ENCODE measurements around the gene SLC4A2. TPM values are rescaled to one million over a fixed set of nuclear protein-coding genes. Genes with fewer than 3 reads are reported as not detected.

The SLC4A2 gene
- total RNA-seq, 1 donor from 2014 or later, result 31.3 TPM

GRCh38 chr7:151071032-151071866, 11.9 kb downstream of the SLC4A2 start:
- Histone ChIP-seq H3K9ac (ENCODE audit: low read depth in 1 of 3, low read length in 3 of 3) (no peak overlapping the region), H3K36me3 (ENCODE audit: control insufficient read depth in 3 of 3, insufficient read depth in 3 of 3, low read length in 3 of 3) (peaks cover 57 to 72% (median 67%) of the 10 kb centered on the region in 3 donors), H3K27me3 (ENCODE audit: control insufficient read depth in 3 of 3, insufficient read depth in 3 of 3, low read length in 3 of 3) (no peaks in the 10 kb centered on the region), H3K4me3 (ENCODE audit: low read length in 3 of 3) (no peak overlapping the region), H3K9me3 (ENCODE audit: control insufficient read depth in 3 of 3, low read length in 3 of 3) (no peaks in the 10 kb centered on the region), H3K27ac (ENCODE audit: low read depth, low read length) (no peak overlapping the region), H3K4me1 (ENCODE audit: control insufficient read depth in 3 of 3, insufficient read depth in 3 of 3, low read length in 3 of 3) (no peaks in the 10 kb centered on the region)

- no peaks in the 10 kb centered on the region for H3K27me3 ChIP-seq (ENCODE audit: control insufficient read depth in 3 of 3, insufficient read depth in 3 of 3, low read length in 3 of 3)
- H3K4me1 ChIP-seq (ENCODE audit: control insufficient read depth in 3 of 3, insufficient read depth in 3 of 3, low read length in 3 of 3), result peaks cover 10 to 12% (median 10%) of the 10 kb centered on the region in 3 donors
- H3K9me3 ChIP-seq (ENCODE audit: control insufficient read depth in 3 of 3, low read length in 3 of 3), result no peaks in the 10 kb centered on the region
- H3K36me3 ChIP-seq (ENCODE audit: control insufficient read depth in 3 of 3, insufficient read depth in 3 of 3, low read length in 3 of 3), result peaks cover 61 to 65% (median 61%) of the 10 kb centered on the region in 3 donors
- H3K9ac ChIP-seq (ENCODE audit: low read depth in 1 of 3, low read length in 3 of 3), result no peak overlapping the region
- no peak overlapping the region for H3K4me3 ChIP-seq (ENCODE audit: low read length in 3 of 3)
- H3K27ac ChIP-seq (ENCODE audit: low read depth, low read length), result no peak overlapping the region
Measured at GRCh38 chr7:151073990-151074389, 14.6 kb downstream of the SLC4A2 start.

GRCh38 chr7:151074817-151075661, 15.7 kb downstream of the SLC4A2 start:
- Histone ChIP-seq H3K9me3 (ENCODE audit: control insufficient read depth in 3 of 3, low read length in 3 of 3) (no peaks in the 10 kb centered on the region), H3K36me3 (ENCODE audit: control insufficient read depth in 3 of 3, insufficient read depth in 3 of 3, low read length in 3 of 3) (peaks cover 51 to 56% (median 53%) of the 10 kb centered on the region in 3 donors), H3K4me1 (ENCODE audit: control insufficient read depth in 3 of 3, insufficient read depth in 3 of 3, low read length in 3 of 3) (peaks cover 20 to 22% (median 21%) of the 10 kb centered on the region in 3 donors), H3K4me3 (ENCODE audit: low read length in 3 of 3) (no peak overlapping the region), H3K27me3 (ENCODE audit: control insufficient read depth in 3 of 3, insufficient read depth in 3 of 3, low read length in 3 of 3) (no peaks in the 10 kb centered on the region), H3K9ac (ENCODE audit: low read depth in 1 of 3, low read length in 3 of 3) (no peak overlapping the region), H3K27ac (ENCODE audit: low read depth, low read length) (no peak overlapping the region)

- Histone ChIP-seq H3K9me3 (ENCODE audit: control insufficient read depth in 3 of 3, low read length in 3 of 3) (no peaks in the 10 kb centered on the region), H3K36me3 (ENCODE audit: control insufficient read depth in 3 of 3, insufficient read depth in 3 of 3, low read length in 3 of 3) (peaks cover 45 to 50% (median 47%) of the 10 kb centered on the region in 3 donors), H3K9ac (ENCODE audit: low read depth in 1 of 3, low read length in 3 of 3) (no peak overlapping the region), H3K4me1 (ENCODE audit: control insufficient read depth in 3 of 3, insufficient read depth in 3 of 3, low read length in 3 of 3) (peaks cover 21 to 23% (median 23%) of the 10 kb centered on the region in 3 donors), H3K27ac (ENCODE audit: low read depth, low read length) (no peak overlapping the region), H3K27me3 (ENCODE audit: control insufficient read depth in 3 of 3, insufficient read depth in 3 of 3, low read length in 3 of 3) (no peaks in the 10 kb centered on the region), H3K4me3 (ENCODE audit: low read length in 3 of 3) (no peak overlapping the region)
Measured at GRCh38 chr7:151075662-151075971, 16.2 kb downstream of the SLC4A2 start.

- H3K9ac ChIP-seq (ENCODE audit: low read depth in 1 of 3, low read length in 3 of 3), result no peak overlapping the region
- H3K9me3 ChIP-seq (ENCODE audit: control insufficient read depth in 3 of 3, low read length in 3 of 3), result no peaks in the 10 kb centered on the region
- no peak overlapping the region for H3K4me3 ChIP-seq (ENCODE audit: low read length in 3 of 3)
- H3K27ac ChIP-seq (ENCODE audit: low read depth, low read length), result no peak overlapping the region
- peaks cover 41 to 47% (median 43%) of the 10 kb centered on the region in 3 donors for H3K36me3 ChIP-seq (ENCODE audit: control insufficient read depth in 3 of 3, insufficient read depth in 3 of 3, low read length in 3 of 3)
- peaks cover 21 to 26% (median 25%) of the 10 kb centered on the region in 3 donors for H3K4me1 ChIP-seq (ENCODE audit: control insufficient read depth in 3 of 3, insufficient read depth in 3 of 3, low read length in 3 of 3)
- H3K27me3 ChIP-seq (ENCODE audit: control insufficient read depth in 3 of 3, insufficient read depth in 3 of 3, low read length in 3 of 3), result no peaks in the 10 kb centered on the region
Measured at GRCh38 chr7:151075978-151076426, 16.6 kb downstream of the SLC4A2 start.

- Histone ChIP-seq H3K27ac (ENCODE audit: low read depth, low read length) (no peak overlapping the region), H3K36me3 (ENCODE audit: control insufficient read depth in 3 of 3, insufficient read depth in 3 of 3, low read length in 3 of 3) (peaks cover 30 to 40% (median 37%) of the 10 kb centered on the region in 3 donors), H3K27me3 (ENCODE audit: control insufficient read depth in 3 of 3, insufficient read depth in 3 of 3, low read length in 3 of 3) (no peaks in the 10 kb centered on the region), H3K9me3 (ENCODE audit: control insufficient read depth in 3 of 3, low read length in 3 of 3) (no peaks in the 10 kb centered on the region), H3K9ac (ENCODE audit: low read depth in 1 of 3, low read length in 3 of 3) (no peak overlapping the region), H3K4me1 (ENCODE audit: control insufficient read depth in 3 of 3, insufficient read depth in 3 of 3, low read length in 3 of 3) (peaks cover 32 to 36% (median 35%) of the 10 kb centered on the region in 3 donors), H3K4me3 (ENCODE audit: low read length in 3 of 3) (no peak overlapping the region)
Measured at GRCh38 chr7:151076863-151077704, 17.7 kb downstream of the SLC4A2 start.

GRCh38 chr7:151077705-151078232, 18.4 kb downstream of the SLC4A2 start:
- peaks cover 30 to 37% (median 35%) of the 10 kb centered on the region in 3 donors for H3K36me3 ChIP-seq (ENCODE audit: control insufficient read depth in 3 of 3, insufficient read depth in 3 of 3, low read length in 3 of 3)
- H3K4me3 ChIP-seq (ENCODE audit: low read length in 3 of 3), result no peak overlapping the region
- H3K9me3 ChIP-seq (ENCODE audit: control insufficient read depth in 3 of 3, low read length in 3 of 3), result no peaks in the 10 kb centered on the region
- no peak overlapping the region for H3K9ac ChIP-seq (ENCODE audit: low read depth in 1 of 3, low read length in 3 of 3)
- H3K4me1 ChIP-seq (ENCODE audit: control insufficient read depth in 3 of 3, insufficient read depth in 3 of 3, low read length in 3 of 3), result peaks cover 39 to 43% (median 42%) of the 10 kb centered on the region in 3 donors
- no peak overlapping the region for H3K27ac ChIP-seq (ENCODE audit: low read depth, low read length)
- no peaks in the 10 kb centered on the region for H3K27me3 ChIP-seq (ENCODE audit: control insufficient read depth in 3 of 3, insufficient read depth in 3 of 3, low read length in 3 of 3)

GRCh38 chr7:151078233-151079040, 19.0 kb downstream of the SLC4A2 start:
- H3K27me3 ChIP-seq (ENCODE audit: control insufficient read depth in 3 of 3, insufficient read depth in 3 of 3, low read length in 3 of 3), result no peaks in the 10 kb centered on the region
- peaks cover 39 to 44% (median 42%) of the 10 kb centered on the region in 3 donors for H3K4me1 ChIP-seq (ENCODE audit: control insufficient read depth in 3 of 3, insufficient read depth in 3 of 3, low read length in 3 of 3)
- peaks cover 30 to 37% (median 35%) of the 10 kb centered on the region in 3 donors for H3K36me3 ChIP-seq (ENCODE audit: control insufficient read depth in 3 of 3, insufficient read depth in 3 of 3, low read length in 3 of 3)
- H3K9me3 ChIP-seq (ENCODE audit: control insufficient read depth in 3 of 3, low read length in 3 of 3), result no peaks in the 10 kb centered on the region
- peak overlapping the region in 2 of 3 donors; percentile 45 to 91 for H3K9ac ChIP-seq (ENCODE audit: low read depth in 1 of 3, low read length in 3 of 3)
- H3K27ac ChIP-seq (ENCODE audit: low read depth, low read length), result peak overlapping the region; percentile 12
- H3K4me3 ChIP-seq (ENCODE audit: low read length in 3 of 3), result no peak overlapping the region
